ENCODE results near the gene CIDEA. TPM values are rescaled to one million over a fixed set of nuclear protein-coding genes. Genes with fewer than 3 reads are reported as not detected.

CIDEA gene
- total RNA-seq, 1 donor from 2014 or later = 0.40 TPM

Other genes with a start within 250 kb of the CIDEA start
- gene ANKRD62, start 160.5 kb upstream of the CIDEA start, total RNA-seq = not detected
- 155 TPM for gene TUBB6, start 53.9 kb downstream of the CIDEA start, total RNA-seq
- 110 TPM for gene AFG3L2, start 122.9 kb downstream of the CIDEA start, total RNA-seq
- 2.9 TPM for gene PRELID3A, start 153.6 kb downstream of the CIDEA start, total RNA-seq